ENCODE results near the gene RAD51AP2.
"Not testable (repeated sequence)": the region's sequence is repeated elsewhere in the genome, so short reads cannot be mapped to it uniquely, and the experiment has no call there.

Gene RAD51AP2

DNA sequence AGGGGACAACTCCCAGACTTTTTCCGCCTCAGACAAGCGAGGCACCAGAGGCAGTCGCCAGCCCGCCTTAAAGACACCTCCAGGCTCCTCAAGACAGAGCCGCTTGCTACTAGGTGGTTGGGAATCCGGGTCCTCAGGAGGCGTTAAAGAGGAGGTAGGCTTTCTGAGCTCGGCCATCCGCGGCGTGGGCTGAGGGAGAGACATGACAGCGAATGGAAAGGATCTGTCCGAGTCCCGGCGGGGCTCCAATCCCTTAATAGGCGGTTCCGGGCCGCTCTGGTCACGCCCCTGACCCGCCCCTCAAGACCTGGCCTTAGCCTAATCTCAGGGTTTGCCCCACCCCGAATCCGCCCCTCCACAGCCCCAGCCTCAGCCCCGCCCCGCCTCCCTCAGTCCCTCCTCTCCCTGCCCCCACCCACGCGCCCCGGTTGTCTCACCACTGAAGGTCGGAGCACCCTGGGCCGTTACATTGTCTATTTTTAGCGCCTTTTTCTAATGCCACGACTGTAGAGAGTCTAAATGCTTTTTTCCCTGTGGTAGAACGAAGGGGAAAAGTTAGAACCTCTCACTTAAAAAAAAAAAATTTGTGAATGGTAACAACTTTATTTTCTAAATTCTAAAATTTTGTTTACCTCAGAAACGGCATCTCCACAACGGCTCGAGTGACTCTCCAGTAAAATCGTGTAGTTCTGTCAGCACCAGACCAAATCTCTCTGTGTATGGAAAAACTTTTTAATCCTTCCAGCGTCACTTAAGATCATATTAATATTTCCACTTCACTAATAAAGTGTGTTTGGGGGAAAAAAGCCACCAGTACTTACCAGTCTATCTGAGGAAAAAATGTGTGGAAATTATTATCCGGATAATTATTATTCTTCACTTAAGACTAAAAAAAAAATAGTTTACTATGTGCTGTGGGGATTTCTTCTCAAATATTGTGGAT is at the start of gene RAD51AP2:
Gene RAD51AP2, minus strand, starts transcription at position 229 of the 943 bp plus-strand sequence. Its CDS starts 25 bp downstream, at position 204.
- DNase-seq = no peak

DNA sequence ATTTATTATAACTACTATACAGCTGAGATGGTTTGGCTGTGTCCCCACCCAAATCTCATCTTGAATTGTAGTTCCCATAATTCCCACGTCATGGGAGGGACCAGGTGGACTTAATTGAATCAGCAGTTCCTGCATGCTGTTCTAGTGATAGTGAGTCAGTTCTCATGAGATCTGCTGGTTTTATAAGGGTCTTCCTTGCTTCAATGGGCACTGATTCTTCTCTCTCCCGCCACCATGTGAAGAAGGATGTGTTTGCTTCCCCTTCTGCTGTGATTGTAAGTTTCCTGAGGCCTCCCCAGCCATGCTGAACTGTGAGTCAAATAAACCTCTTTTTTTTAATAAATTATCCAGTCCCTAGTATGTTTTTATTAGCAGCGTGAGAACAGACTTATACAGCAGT is 47.5 kb upstream of the RAD51AP2 start:
- not testable (repeated sequence) for DNase-seq

DNA sequence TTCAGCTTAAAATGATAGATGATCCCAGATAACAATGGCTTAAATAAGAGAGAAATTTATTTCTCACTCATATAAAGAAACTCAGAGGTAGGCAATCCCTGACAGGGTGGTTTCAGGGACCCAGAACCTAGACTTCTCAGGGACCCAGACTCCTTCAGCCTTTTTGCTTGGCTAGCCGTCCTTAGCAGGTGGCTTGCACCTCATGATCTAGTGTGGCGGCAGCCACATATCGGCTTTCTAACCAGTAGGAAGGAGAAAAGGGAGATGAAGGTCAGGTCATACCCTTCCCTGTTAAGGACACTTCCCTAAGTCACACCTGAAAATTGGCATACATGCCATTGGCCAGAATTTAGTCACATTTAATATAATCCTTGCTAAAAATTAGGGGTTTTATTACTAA is 40.6 kb upstream of the RAD51AP2 start:
- DNase-seq = no peak

DNA sequence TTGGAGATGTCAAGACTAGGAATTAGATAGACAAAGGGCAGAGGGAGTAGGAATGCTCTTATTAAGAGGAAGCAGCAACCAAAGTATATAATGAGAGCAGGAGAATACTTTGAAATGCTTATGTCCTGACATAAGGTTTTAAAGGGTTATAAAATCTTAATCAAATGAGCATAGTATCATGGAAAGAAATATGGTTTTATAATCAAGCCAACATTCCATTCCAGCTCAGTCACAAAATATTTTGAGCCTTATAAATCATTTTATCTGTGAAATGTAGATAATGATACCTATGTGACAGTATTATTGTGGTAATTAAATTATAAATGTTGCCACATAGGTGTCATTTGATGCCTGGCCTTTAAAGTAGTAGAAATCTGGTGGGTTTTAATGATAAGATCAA is 39.8 kb upstream of the RAD51AP2 start:
- DNase-seq = no peak

DNA sequence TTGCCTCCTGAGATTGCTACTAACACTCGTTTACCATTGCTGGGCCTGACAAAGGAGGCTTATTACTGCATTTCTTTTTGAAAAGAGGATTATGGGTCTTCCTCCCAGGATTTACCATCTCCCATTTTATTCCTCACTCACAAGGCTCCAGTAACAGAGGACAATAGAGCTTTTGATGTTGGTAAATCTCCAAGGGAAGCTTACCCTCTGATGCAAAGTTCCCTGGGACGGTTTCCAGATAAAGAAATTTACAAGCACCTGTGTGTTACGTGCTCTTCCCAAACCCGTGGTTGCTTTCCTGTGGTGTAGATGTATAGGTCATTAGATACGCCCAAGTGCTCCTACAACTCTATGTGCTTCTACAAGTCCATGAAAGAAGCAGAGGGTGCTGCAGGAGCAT is 39.4 kb upstream of the RAD51AP2 start:
- DNase-seq = no peak

DNA sequence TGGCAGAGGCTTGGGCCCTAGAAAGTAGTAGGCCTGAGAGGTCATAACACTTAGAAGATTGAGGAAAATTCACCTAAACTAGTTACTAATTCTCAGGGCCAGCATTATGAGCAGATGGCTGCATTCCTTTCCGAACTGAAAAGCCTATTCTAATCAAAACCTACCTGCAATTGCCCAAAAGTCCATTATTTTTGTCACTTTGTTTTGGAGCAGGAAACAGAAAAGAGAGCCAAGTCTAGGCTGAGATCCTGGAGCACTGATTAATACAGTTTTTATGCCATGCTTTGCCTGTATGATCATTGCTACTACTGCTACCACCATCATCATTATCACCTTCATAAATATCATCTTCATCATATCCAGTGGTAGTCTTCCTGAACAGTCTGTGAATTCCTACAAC is 36.9 kb upstream of the RAD51AP2 start:
- no peak for DNase-seq

DNA sequence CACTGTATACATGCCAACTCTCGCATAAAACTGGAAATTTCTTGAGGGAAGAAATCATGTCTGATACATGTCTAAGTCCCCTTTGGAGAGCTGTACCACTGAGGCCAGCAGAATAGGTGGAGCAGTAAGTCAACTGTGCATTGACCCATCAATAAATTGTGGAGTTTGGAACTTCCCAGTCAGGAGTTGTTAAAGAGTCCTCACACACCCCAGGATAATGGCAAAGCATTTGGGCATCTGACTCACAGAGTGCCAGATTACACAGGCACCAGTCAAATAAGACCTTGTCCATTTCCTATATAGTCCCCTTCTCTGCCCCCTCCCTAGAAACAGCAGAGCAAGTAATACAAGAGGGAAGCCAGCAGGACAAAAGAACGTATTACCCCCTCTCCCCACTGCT is 32.7 kb upstream of the RAD51AP2 start:
- no peak for DNase-seq

DNA sequence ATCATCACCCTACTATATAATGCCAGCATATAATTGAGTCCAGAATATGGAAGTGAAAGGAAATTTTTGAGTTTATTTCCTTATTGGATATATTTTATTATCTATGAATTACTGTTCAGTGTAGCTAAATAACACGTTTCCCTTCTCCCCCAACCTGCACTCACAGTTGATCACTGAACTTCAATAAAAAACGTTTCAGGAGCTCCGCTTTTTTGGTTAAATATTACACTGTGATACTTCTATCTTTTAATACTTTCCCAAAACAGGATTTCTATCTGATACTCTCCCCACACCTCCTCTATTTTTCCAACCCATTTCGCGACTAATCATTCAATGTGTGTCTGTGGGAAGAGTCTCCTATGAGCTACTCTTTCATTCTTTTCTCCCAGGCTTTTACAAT is 29.5 kb upstream of the RAD51AP2 start:
- no peak for DNase-seq

DNA sequence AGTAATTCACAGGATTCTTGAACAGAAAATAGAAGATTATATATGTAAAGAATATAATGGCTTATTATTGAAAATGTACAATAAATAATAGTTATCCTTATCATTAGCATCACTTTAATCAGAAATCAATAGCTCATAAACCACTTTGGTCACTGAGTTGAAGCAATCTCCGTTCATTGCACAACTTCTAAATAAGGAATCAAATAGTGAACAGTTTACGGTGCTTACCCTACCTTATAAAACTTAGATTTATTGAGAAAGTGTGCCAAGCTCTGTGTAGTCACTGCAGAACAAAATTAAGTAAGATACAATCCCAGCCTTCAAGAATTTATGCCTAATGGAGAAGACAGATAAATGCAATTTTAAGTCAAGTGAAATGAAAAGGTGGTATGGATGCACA is 29.0 kb upstream of the RAD51AP2 start:
- no peak for DNase-seq

DNA sequence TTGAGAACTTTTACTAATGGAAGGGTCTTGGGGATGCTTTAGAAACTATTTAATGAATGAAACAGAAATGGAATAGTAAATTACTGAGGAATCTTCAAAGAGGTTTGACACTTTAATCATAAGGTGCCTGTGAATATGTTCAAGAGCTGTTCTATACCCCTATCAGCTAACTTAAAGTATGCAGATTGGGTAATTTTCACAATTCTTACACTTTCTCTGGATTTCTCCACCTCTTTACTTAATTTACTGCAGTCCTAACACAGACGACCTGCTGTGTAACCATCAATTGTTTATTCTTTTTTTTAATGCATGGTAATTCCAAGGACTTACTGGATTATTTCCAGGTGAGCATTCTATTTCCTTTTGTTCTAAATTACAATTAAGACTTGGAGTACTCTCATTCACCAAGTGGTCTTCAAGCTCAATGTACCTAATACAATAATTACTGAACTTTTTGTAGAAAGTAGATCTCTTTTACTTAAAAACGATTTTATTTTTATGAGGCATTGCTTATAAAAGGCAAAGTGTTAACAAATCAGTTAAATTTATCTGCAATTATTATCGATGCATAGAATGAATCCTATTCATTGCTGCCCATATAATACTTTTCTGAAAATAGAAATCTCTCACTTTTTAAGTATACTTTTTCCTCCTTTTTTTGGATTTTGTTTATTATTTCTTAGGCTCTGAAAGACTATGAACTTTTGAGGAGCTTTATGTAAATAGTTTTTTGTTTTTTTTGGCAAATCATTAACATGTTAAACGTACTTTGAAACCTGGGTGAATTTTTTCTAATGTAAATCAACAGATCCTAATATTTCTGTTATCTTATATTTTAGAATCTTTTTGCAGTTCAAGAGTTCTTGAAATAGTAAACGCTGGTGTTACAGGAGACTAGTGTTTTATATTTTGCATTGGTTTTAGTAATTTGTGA is 27.7 kb upstream of the RAD51AP2 start:
- DNase-seq = no peak

DNA sequence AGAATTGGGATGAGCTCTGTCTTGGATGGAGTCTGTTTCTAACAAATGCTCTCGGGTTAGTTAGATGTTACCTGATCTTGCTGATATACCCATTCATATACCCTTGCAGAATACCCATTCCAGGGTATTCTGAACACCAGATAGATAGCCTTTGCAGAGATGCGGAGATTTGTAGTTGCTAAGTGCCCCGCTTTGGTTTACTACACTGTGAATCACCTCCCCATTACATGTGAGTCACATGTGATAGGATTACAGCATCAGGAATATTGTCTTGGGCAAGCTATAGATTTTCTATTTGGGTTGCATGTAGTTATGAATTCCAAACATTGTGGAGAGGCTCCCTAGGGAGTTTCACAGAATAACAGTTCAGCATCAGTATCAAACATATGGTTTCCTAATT is 26.0 kb upstream of the RAD51AP2 start:
- DNase-seq = no peak

DNA sequence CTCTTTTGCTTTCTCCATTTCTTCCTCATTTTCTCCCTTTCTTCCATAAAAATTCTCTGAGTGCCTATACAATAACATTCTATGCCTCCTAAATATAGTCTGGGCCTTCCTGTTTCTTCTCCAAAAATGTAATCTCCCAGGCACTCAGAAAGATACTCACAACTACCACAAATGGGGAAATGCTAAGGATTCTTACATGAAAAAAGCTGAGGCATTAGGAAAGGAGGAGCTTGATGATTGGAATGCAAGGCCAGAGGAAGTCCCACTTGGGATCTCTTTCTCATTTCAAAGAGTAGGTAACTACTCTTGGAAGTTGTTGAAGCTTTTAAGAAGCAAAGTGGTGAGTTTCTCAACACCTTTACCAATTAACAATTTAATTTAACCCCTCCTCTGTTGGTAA is 25.6 kb upstream of the RAD51AP2 start:
- no peak for DNase-seq

DNA sequence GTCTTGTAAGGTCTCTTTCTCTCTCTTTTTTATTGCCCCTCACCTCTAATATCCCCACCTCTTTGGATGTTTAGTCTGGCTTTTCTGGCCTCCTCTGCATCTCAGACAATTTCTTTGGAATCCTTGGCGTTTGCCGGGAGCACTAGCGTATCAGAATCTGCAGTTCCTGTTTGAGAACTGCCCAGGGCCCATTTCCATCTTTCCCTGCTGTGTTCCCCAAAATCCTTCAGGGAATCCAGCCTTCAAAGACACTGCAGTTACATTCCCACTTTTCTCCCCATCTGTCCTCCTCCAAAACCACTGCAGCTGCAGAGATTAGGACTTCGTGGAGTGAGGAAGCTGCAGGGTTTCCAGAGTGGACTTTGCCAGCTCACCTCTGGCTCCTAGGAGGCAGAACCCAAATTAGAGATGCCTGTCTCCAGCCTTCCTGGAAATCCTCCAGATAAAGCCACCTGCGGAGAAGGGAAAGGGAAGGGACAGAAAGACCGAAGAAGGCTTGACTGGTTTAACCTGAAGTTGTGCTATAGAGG is 25.0 kb upstream of the RAD51AP2 start:
- DNase-seq = no peak

DNA sequence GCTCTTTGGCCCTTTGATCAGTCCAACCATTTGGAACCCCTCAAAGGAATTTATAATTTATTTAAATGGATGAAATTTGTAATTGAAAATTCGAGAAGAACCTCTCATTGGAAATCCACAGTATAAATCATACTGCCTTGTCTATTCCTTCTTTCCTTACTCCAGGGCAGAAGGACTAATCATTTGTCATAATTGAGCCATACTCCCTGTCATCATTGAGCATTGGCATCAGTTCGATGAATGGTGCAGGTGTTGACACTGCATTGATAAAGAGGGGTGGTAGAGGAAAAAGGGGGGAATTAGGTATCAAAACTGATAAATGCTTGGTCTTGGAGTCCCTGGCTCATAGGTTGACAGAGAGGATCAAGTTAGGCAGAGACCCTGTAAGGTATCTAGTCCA is 24.2 kb upstream of the RAD51AP2 start:
- DNase-seq = no peak

DNA sequence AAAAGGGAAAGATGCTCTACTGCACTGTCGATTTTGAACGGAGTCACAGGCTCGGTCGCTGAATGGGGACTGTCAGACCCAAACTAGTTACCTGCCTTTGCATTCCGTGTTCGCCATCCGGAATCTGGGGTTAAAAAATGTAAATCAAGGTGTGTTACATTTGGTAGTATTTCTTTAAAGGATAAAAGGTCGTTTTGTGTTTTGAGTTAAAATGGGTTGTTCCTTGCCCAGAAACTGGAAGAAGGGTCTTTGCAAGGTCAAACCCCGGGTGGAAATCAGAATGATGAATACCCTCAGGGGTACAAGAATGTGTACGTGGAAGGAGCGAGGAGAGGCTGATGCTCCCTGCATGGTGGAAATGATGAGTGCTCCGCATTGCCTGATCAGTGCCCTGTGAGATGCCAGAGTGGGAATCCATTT is 23.3 kb upstream of the RAD51AP2 start:
- no peak for DNase-seq

DNA sequence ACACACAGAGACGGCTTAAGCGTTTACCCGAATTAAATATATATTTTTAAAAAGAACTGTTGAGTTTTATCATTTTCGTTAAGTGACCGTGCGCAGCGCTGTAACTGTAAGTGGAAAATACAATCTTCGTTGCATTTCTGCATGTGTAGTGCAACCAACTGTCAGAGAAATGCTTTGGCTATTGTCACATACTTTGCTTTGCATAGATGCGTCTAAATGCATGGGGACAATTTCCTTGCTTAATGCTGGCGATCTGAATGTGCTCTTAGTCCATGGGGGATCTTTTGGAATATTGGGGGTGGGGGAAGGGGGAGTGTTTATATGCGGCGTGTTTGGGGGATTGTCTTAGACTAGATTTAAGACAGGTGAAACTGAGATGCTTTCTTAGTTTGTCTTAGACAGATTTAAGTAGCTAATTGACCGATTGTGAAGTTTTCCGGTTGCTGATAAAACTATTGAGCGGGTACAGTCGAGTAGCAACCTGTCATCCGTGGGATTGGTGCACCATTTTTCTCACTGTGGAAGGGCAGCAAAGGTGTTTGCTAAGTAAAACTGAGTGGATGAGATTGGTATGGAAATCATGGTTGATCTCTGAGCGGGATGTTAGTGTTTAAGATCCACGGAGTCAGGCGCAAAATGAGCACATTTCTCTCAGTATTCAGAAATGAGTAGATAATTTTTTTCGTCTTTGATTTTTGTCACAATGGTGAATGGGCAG is 22.7 kb upstream of the RAD51AP2 start:
- no peak for DNase-seq

DNA sequence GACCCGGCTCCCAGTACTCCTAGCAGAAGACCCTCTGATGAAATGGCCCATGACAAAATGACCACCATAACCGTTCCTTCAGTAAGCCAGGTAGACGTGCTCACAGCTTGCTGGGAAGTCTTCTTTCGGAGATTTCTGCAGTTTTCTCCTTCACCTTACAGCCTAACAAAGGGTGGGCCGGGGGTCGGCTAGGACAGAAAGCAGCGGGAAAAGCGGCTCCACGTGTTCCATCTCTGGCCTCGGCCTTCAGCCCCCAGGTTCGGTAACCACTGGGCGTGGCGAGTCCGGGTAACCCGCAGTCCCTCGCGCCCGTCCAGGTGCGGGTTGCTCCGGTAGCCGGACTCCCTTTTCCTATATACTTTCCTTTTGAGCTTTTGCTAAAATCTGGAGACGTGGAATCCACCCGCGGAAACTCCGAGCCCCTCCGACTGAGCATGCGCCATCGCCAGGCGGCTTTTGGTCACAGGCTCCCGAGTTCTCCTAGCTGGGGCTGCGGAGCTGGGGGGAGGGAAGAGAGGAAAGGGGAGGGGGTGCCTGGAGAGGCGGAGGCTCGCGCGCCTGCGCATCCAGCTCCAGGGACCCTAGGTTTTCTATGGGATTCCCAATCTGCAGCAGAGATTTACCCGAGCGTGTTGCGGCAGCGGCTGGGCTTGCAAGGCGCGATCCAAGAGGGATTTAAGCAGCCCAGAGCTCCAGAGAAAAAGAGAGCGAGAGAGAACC is 22.0 kb upstream of the RAD51AP2 start, which contains the start of gene VSNL1:
Gene VSNL1, plus strand, starts transcription at position 604 of the 720 bp plus-strand sequence. CDS start 51,379 bp downstream, outside the sequence.
- DNase-seq = no peak

DNA sequence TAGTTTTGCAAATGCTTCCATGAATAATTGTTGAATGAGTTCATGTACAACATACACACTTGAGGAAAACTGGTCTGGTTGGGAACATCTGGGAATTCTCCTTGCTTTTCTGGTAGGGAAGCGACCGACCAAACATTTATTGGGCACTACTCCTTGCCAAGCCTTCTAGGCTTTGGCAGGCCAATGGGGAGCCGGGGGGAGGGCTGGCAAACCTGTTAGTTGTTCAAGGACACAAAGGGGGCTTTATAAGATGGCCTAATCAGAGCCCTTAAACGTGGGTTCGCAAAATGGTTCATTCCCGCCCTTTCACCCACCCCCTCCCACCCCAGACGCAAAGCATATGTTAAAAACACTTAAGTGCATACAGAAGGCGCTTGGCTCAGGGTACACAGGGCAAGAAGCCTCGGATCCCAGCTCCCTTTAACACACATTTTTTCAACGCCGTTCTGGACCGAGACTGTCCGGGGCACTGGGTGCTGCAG is 21.4 kb upstream of the RAD51AP2 start:
- no peak for DNase-seq

DNA sequence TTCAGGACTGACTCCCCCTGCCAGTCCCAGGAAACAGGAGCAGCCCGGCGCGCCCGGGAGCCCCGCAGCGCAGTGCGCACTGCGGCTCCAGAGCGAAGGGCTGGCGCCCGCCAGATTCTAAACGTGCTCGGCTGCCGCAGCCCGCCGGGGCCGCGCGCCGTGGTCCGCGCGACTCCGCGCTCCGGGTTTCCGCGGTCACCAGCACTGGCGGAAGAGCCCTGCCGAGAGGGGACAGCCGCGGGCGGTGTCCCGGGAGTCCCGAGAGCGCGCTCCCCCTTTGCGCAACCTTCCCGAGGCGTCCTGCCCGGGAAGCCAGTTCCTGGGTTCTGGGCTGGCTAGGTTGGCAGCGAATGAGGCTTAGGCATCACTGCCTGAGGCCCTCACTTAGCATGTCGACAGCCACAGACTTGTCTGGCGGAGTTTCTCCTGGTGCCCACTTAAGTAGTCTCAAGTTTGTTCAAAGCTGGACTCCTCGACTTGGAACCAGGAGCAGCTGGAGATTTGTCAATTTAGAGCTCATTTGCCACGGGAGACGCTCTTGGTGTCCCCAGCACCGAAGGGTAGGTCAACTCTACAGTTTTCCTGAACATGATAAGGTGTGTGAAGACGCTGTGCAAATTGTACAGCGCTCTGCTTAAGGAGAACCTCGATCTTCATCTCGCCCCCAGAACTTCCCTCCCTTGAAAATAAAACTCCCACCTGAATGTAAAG is 20.8 kb upstream of the RAD51AP2 start:
- no peak for DNase-seq

DNA sequence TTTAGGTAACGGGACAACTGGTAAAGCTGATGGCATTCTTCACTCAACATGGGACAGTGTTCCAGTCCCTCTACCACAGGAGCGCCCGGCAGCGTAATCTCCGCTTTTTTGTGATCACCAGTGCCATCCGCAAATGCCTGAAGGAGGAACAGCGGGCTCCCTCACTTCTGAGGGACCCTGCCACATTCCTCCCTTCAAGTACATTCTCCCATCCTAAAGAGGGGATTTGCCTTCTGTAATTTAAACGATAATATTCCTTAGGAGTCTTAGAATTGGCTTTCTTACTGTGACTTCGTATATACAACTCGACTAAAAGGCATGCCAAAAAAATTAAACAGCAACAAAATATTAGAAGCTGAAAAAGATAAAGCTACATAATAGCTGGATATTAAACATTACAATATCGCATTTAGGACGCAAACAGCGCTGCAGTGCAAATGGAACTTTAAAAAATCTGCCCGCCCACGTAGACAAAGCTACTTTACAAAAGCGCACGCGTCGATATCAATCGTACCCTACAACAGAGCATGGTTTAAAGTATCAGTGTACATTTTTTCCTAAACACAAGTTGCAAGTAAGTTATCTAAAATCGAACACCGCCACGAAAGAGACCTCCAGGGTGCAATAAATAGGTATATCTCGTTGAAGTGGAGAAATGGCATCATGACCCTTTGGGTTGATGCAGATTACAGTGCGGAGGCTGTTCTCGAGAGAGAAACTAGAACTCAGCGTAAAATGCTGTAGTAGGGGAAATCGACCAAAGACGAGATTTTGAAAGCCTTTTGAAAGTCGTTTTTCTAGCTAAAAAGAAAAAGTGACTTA is 20.0 kb upstream of the RAD51AP2 start:
- no peak for DNase-seq

Data from stimulated activated naive CD4-positive, alpha-beta T cell (primary cell).